HG02678 (cell line): ENCODE data around the gene LACRT.

Source experiments
- ATAC-seq: cut with Tn5 transposase; IDR thresholded peaks from one replicate; pipeline ENCODE4 v1.9.1; 2021; ENCODE audit warnings: mild to moderate bottlenecking, moderate library complexity; ENCODE audit not compliant: unreplicated experiment

Gene LACRT, protein sequence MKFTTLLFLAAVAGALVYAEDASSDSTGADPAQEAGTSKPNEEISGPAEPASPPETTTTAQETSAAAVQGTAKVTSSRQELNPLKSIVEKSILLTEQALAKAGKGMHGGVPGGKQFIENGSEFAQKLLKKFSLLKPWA

DNA sequence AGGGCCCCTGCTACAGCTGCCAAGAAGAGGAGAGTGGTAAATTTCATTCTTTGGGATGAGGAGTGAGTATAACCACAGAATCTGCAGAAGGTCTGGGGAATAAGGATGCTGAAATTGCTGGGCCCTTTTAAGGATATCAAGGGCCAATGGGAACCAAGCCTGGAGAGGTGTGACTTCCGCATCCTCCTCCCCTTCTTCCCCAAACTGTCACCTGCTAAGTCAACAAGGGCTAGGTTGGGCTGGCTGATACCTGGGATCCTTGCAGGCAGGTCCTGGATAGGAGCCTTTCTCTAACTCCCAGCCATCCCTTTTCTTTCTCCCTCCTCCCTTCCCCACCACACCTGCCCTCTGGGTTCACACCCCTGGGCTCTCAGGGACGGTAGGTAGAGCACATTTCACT lies at the start of gene LACRT:
Gene LACRT, minus strand, starts transcription at position 101 of the 400 bp plus-strand sequence. Its CDS starts 54 bp downstream, at position 47.
- no peak for ATAC-seq

DNA sequence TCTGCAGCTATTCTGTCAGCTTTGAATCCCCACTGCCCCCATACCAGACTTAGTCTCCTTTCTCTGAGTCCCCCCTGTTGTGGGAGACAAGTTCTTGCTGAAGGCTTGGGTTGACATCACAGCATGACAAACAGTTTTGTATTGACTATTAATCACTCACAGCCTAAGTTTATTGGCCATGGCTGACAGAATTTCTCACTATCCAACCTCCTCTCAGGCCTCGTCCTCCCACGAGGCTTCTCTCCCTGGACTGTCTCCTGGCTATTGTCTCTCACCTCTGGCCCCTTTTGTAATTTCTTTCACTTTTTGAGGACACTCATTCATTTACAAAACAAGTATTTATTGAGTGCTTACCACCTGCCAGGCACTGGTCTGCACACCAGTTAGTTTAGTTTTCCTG lies 48.7 kb upstream of the LACRT start:
- ATAC-seq = no peak

DNA sequence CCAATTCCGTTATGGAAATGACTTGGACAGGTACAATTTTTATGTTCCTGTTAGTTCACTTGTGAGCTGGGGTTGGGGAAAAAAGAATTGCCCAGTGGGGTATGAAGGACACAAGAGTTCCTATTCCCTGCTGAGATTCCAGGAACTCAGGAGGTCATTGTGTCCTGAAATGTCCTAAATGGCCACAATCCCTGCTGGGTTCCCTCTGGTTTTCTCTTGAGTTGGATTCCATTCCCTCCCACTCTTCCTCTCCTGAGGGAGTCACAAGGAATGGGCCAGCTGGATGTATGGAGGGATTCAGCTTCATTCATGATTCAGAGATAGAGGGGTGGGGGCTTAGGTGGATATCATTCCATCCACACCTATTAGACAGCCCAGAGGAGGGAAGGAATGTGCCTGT lies 48.0 kb upstream of the LACRT start:
- no peak for ATAC-seq

DNA sequence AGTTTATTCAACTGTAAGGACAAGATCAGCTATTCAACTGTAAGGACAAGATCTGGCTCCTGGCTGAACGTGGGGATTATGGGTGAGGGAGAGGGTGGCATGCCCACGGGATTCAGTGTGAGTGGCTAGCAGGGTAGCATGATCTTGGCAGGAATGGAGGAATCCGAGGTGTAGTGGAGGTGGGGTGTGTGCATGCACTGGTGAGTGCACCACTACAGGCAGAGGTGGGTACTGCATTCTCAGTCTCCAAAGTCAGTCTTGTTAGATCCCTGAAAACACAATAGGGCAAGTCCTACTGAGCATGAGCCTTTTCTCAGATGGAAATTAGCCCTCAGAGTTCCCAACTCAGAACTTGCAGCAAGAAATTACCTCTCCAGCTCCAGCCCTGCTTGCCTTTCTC lies 45.7 kb upstream of the LACRT start:
- peak; percentile 74 for ATAC-seq

DNA sequence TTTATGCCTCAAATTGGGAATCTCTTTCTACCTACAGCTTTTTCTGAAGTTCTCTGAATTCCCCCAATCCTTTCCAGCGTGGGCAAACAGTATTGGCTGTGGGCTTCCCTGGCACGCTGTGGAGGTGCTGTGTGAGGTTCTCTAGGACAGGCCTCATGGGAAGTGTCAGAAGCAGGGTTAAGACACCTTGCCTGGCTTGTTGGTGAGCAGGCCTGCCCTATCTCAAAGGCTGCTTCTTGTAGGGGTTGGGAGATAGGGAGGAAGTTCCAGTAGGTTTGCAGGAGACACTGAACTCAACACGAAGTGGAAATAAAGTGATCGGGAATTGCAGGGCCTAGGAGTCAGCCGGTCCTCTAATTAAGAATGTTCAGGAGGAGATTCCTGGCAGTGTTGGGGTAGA lies 43.4 kb upstream of the LACRT start:
- no peak for ATAC-seq

DNA sequence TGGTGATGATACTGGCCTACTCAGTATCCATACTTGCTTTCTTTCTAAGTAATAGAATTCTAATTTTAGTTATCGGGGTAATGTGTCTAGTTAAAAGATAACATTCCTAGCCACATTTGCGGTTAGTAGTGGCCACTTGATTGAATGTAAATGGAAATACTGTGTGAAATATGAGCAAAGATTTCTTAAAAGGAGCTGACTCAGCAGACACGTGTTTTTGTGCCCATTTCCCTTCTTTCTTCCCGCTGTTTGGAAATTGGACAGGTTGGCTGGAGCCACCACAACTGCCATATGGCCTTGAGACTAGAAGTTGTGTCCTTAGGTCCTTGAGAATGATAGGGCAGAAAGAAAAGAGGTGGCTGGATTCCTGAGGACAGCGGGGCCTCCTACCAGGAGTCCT lies 33.2 kb upstream of the LACRT start:
- ATAC-seq = no peak

DNA sequence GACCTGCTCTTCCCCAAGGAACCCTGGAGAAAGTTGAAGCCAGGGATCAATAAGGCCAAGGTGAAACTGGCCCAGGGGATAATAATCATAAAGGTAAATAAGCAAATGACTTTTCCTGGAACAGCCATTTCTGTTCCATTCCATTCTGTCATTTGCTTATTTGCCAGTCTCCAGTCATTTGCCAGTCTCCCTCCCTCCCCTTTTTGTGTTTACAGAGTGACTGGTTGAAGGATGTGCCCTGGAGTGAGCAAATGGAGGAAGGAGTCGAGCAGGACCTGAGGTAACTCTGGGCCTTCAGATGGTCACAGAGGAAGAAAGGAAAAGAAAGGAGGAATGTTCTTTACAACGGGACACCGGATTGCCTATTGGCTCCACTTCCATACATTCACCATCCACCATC lies 31.3 kb upstream of the LACRT start:
- ATAC-seq = no peak

DNA sequence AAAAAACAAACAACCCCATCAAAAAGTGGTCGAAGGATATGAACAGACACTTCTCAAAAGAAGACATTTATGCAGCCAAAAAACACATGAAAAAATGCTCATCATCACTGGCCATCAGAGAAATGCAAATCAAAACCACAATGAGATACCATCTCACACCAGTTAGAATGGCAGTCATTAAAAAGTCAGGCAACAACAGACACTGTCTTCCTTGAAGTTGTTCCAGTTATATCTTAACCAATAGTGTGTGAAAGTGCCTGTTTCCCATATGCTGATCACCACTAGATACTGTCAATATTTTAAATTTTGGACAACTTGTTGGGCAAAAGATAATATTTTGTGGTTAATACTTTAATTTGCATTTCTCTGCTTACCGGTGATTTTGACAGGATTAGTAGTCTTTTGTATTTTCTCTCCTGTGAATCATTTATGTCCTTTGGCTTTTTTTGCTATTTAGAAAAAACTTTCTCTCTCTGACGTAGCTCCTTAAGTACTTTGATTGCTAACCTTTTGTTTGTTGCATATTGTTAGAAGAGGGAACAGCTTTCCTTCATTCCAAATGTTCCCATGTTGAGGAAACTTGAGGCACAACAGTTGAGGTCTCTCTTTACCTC lies 30.4 kb upstream of the LACRT start:
- peak; percentile 40 for ATAC-seq

DNA sequence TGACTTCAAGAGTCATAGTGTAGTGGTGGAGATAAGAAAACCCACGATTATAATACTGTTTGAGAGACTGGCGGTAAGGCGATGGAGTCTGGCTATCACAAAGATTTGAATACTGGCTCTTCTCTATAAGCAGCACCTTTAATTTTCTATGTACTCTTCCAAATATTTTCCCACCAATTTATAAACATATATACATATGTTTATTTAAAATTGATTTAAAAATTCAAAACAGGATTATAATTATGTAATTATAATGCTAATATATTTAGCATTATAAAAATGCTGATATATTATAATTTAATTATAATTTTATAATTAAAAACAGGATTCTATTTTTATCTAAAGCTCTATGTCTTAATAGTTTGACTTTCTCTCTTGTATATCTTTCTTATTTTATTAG lies 28.9 kb upstream of the LACRT start:
- ATAC-seq = no peak

DNA sequence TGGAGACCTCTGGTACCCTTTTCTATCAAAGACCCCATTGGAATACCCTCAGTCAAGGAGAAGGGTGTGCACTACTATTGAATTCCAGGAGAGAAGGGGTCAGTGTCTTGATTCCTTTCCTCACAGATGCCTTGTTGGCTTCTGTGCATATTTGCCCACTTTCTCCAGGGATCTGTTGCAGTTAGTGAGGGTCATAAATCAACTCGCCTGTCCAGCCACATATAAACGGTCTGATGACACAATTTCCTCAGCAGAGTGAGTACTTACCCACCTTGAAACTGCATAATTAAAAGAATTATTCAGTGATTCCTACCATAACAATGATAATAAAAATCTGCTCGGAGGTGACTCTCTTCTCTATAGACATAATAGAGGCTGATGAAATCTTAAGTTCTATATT lies 27.3 kb upstream of the LACRT start:
- no peak for ATAC-seq

DNA sequence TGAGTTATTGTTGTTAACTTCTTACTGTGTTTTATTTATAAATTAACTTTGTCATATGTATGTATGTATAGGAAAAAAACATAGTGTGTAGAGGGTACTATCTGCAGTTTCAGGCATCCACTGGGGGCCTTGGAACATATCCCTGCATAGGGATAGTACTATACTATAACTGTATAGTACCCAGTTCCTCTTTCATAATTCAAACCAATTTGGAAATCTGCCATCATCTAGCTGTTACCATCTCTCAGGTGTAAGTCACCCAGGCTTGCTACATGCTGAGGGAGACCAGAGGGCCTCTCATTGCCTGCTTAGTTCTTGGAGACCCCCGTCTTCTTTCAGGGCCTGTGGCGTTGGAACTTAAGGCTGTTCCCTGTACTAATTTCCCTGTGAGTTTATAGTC lies 26.4 kb upstream of the LACRT start:
- no peak for ATAC-seq

DNA sequence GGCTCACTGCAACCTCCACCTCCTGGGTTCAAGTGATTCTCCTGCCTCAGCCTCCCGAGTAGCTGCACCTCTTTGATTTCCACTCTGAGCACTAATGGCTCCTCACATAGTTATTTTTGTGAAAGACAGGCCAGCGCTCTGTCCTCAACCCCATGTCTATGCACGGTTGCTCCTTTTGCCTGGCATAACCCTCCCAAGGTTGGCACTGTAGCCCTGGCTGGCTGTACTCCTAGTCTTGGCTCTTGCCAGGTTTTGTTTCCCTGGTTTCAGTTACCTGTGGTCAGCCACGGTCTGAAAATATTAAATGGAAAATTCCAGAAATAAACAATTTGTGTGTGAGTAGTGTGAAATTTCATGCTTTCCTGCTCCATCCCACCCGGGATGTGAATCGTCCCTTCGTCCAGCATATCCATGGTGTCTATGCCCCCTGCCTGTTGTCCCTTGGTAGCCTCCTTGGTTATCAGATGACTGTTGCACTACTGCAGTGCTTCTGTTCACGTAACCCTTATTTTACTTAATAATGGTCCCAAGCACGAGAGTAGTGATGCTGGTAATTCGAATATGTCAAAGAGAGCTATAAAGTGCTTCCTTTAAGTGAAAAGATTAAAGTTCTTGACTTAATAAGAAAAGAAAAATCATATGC lies 25.7 kb upstream of the LACRT start:
- no peak for ATAC-seq

DNA sequence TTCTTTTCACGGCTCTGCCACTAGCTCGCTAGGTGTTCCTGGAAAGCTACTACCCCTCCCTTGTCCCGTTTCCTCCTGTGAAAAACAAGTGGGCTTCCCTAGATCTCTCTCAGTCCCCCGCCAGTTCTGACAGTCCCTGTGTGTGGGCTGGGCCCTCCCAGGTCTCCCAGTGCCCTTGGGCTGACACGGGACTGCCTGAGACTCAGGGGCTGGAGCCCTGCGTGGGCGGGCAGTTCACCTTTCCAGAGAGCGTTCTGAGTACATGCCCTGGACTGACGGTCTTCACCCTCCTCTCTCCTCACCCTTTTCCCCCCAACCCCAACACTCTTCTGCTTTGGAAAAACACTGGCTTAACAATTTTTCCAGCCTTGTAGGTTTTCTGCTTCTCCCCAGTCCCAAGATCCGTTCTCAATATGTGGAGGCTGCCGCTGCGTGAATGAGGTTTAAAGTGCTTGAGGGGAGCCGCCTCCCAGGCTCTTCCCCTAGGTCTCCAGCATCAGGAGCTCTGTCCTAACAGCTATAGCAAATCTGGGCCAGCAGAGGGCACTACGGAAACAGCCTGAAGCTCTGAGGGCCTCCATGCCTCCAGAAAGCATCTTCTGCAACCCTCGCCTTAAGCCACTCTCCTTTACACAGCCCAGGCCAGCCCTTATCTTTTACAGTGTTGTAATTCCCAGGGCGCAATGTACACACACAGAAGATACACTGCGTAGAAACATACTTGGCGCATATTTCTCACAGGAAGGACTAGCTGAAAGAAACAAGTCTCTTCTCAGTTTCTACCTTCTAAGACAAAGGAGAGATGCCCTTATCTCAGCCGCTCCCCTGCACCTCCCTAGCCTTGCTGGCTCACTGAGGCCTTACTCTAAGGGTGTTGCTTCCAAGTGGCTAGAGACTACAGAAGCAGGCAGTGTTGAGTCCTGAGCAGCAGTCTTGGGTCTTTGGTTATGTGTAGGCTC lies 23.9 kb upstream of the LACRT start:
- ATAC-seq = peak; percentile 83

DNA sequence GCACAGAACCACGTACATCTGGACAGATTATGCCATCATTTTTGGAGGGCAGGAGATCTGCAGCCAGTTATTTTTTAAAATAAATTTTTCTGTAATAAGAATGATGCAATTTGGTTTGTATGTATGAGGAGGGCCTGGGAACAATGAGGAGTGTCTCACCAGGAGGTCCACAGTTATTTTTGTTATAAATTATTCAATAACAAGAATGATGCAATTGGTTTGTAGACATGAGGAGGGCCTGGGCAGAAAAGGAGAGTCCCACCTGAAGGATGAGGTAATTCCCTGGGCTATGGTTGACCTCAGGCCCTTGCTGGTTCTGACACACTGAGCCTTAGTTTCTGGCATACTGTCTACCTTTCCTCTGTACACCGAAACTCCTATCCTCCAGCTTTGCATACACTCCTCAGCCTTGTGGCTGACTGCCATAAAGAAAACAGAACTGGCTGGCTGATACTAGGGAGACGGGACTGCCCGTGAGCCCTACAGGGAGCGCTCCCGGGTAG lies 22.5 kb upstream of the LACRT start:
- ATAC-seq = no peak

DNA sequence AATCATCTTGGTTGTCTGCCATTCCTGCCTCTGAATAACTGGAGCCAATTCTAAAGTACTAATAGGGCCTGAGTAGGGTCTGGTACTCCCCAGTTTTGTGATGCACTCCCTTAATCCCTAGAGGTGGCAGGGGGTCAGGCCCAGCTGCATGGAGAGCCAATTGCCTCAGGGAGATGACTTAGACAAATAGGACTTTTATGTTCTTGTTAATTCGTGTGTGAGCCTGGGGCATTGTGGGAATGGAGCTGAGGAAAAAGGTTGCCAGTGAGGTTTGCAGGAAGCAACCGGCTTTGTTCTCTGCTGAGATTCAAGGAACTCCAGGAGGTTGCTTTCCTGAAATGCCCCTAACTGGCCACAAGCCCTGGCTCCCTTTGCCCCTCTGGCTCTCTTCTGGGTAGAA lies 20.2 kb upstream of the LACRT start:
- no peak for ATAC-seq

DNA sequence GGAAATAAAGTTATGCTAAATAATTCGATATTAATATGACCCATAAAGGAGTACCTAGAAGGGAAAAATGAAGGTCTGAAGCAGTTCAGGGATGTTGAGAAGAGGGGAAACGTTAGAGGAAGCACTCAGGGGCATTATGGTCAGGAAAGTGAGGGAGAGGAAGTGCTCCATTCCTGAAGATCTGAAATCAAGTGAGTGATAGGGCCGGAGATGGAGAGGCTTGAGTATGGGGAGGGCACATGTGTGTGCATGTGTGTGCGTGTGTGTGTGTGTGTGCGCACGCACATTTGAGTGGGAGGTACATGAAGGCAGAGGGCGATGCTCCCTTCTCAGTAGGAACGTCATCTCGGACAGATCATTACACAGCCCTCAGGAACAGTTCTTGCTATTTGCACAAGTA lies 18.3 kb upstream of the LACRT start:
- ATAC-seq = no peak

DNA sequence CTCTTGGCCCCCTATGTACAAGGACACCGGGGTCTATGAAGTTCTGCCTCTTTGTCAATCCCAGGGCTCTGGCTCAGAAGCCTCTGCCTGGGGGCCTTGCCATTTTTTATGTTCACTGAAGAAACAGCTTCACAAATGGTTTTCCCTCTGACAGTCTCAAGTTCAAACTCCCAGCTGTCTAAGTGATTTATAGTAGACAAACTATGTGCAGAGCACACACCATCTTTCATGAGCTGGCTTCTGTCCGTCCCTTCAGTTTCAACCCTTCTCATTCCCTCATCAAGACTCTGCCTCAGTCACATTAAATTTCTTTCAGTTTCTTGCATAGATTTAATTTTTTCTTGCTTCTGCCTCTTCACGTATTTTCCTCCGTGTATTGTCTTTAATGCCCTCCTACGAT lies 16.2 kb upstream of the LACRT start:
- no peak for ATAC-seq

DNA sequence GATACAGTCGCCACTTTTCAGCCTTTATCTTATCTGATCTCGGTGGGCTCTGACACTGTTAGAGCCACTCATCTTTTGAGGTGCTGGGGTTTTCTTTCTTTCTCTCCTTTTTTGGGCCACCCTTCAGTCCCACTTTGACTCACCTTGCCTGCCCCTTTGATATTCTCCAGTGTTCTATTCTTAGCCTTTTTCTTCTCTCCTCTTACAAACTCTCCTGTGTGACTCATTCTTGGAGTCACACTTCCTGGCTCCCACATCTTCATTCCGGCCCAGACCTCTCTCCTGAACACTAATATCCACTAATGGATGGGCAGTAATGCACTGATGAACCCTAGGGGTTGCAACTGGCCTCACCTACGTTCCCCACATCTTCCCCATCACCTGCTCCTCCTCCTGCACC lies 15.7 kb upstream of the LACRT start:
- ATAC-seq = no peak

DNA sequence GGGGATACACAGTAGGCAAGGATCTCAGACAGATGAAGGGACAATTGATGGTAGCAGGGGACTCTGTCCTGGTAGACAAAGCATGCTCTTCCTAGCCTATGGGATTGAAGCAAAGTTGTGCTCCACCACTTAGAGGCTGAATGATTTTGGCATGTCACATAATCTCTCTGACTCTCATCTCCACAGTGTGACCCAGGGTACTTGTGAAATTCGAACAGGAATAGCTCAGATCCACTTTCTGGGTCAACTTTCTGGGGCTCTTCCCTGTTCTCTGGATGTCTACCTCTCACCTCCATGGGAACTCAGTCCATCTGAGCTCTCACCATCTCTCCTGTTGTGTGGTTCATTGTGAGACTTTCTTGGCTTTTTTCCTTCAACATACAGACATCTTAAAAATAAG lies 15.1 kb upstream of the LACRT start:
- ATAC-seq = no peak

DNA sequence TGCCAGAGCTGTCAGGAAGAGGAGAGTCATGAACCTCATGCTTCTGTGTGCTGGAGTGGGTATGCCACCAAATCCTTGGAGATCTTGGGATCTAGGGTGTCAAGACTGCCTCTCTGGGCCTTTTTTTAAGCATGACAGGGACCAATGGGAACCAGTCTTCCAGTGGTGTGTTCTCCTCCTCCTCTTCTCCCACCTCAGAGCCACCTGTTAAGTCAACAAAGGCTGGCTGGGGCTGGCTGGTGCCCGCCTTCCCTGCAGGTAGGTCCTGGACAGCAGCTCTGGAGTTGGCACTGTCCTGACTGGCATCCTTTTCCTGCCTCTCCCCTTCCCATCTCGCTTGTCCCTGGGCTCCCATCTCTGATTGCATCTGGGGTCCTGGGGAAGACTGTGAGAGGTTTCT lies 13.6 kb upstream of the LACRT start, which contains the start of gene DCD:
Gene DCD, minus strand, starts transcription at position 101 of the 400 bp plus-strand sequence. Its CDS starts 62 bp downstream, at position 39.
- ATAC-seq = no peak

DNA sequence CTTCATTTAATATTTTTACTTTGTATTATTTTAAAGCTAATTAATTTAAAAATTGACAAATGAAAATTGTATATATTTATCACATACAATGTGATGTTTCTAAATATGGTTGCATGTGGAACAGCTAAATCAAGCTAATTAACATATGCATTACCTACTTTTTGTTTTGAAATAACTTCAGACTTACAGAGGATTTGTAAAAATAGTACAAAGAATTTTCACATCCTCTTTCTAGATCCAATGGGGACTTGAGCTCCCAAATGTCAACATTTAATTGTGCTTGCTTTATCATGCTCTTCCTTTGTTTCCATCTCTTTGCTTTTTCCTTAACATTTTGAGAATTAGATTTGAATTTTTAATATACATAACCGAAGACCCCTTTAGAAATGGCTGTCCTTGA lies 6.9 kb upstream of the LACRT start:
- ATAC-seq = no peak
